ENCODE measurements around the gene EIF4E2.
"Not testable (repeated sequence)": the region's sequence is repeated elsewhere in the genome, so short reads cannot be mapped to it uniquely, and the experiment has no call there.

EIF4E2 gene

GRCh38 chr2:232522623-232523401 lies 27.7 kb upstream of the EIF4E2 start:
- DNase-seq: no peak

- DNase-seq: no peak
These were observed 27.1 kb upstream of the EIF4E2 start for GRCh38 chr2:232523402-232523681.

GRCh38 chr2:232523682-232524597 lies 26.5 kb upstream of the EIF4E2 start:
- DNase-seq: peak; percentile 81

- no peak for DNase-seq
These were observed 25.7 kb upstream of the EIF4E2 start for GRCh38 chr2:232524771-232525170.

GRCh38 chr2:232525199-232525598 lies 25.3 kb upstream of the EIF4E2 start:
- DNase-seq: no peak

- DNase-seq: peak; percentile 54
These were observed 24.6 kb upstream of the EIF4E2 start, which contains the start of gene CHRND for GRCh38 chr2:232525791-232526371. Gene CHRND, plus strand, starts transcription at chr2:232526160. Its CDS starts 56 bp downstream, at chr2:232526216.

- DNase-seq: peak; percentile 53
These were observed 24.0 kb upstream of the EIF4E2 start for GRCh38 chr2:232526372-232526941.

- no peak for DNase-seq
These were observed 22.5 kb upstream of the EIF4E2 start for GRCh38 chr2:232527905-232528470.

- no peak for DNase-seq
These were observed 21.6 kb upstream of the EIF4E2 start for GRCh38 chr2:232528746-232529460.

- DNase-seq: no peak
These were observed 20.5 kb upstream of the EIF4E2 start for GRCh38 chr2:232529806-232530547.

GRCh38 chr2:232530626-232531260 lies 19.7 kb upstream of the EIF4E2 start:
- no peak for DNase-seq

GRCh38 chr2:232532419-232532818 lies 18.1 kb upstream of the EIF4E2 start:
- no peak for DNase-seq

- not testable (repeated sequence) for DNase-seq
These were observed 17.7 kb upstream of the EIF4E2 start for GRCh38 chr2:232532821-232533220.

- no peak for DNase-seq
These were observed 16.4 kb upstream of the EIF4E2 start for GRCh38 chr2:232533944-232534710.

- DNase-seq: no peak
These were observed 15.4 kb upstream of the EIF4E2 start for GRCh38 chr2:232534940-232535651.

- no peak for DNase-seq
These were observed 14.5 kb upstream of the EIF4E2 start for GRCh38 chr2:232535761-232536530.

GRCh38 chr2:232537079-232537478 lies 13.4 kb upstream of the EIF4E2 start:
- no peak for DNase-seq

GRCh38 chr2:232537499-232537898 lies 13.0 kb upstream of the EIF4E2 start:
- DNase-seq: no peak

GRCh38 chr2:232538671-232539070 lies 11.8 kb upstream of the EIF4E2 start:
- DNase-seq: no peak

Data from retina (tissue), 1 donor.